ENCODE data around the gene CEP89. TPM values are rescaled to one million over a fixed set of nuclear protein-coding genes. Genes with fewer than 3 reads are reported as not detected.

The CEP89 gene
- total and polyA plus RNA-seq, 7 donors = 7.0 to 27.1 (median 10.0) TPM

DNA sequence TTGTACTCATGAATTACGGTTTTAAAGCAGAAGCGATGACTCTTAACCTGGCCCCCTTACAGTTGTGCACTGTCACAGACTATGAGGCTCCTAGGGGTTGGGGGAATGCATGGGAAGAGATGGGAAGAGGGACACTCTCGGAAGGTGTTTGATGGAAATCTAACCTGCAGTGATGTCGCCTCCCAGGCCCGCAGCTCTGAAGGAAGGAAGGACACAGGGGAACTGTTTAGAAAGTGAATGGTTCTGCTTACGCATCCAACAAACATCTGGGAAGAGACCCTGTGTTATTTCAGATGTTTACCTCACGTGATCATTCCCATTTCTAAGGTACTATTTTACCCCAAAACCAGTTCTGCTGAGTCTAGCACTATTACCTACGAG lies 54.2 kb downstream of the CEP89 start:
- ATAC-seq = no peak
- no peaks in the 10 kb centered on the region for H3K4me1 ChIP-seq
- H3K9me3 ChIP-seq = no peaks in the 10 kb centered on the region
- 90 to 92% (median 91%) methylated on average over 8 of the region's 8 CpGs for WGBS, 3 donors
- TF ChIP-seq, protein P1, sequence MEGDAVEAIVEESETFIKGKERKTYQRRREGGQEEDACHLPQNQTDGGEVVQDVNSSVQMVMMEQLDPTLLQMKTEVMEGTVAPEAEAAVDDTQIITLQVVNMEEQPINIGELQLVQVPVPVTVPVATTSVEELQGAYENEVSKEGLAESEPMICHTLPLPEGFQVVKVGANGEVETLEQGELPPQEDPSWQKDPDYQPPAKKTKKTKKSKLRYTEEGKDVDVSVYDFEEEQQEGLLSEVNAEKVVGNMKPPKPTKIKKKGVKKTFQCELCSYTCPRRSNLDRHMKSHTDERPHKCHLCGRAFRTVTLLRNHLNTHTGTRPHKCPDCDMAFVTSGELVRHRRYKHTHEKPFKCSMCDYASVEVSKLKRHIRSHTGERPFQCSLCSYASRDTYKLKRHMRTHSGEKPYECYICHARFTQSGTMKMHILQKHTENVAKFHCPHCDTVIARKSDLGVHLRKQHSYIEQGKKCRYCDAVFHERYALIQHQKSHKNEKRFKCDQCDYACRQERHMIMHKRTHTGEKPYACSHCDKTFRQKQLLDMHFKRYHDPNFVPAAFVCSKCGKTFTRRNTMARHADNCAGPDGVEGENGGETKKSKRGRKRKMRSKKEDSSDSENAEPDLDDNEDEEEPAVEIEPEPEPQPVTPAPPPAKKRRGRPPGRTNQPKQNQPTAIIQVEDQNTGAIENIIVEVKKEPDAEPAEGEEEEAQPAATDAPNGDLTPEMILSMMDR (IDR thresholded peaks at IDR 0.05) = no peak
- intact Hi-C loops (cut with DNase I) = no loop called here
- no peak for DNase-seq
- no peaks in the 10 kb centered on the region for H3K27me3 ChIP-seq (ENCODE audit: insufficient read depth in 3 of 3, low read length in 2 of 3)
- peaks cover 0 to 40% of the 10 kb centered on the region in 2 donors for H3K36me3 ChIP-seq (ENCODE audit: insufficient read depth in 1 of 2, low read depth in 1 of 2)
- H3K27ac ChIP-seq = no peak overlapping the region
- H3K4me3 ChIP-seq = no peak overlapping the region

DNA sequence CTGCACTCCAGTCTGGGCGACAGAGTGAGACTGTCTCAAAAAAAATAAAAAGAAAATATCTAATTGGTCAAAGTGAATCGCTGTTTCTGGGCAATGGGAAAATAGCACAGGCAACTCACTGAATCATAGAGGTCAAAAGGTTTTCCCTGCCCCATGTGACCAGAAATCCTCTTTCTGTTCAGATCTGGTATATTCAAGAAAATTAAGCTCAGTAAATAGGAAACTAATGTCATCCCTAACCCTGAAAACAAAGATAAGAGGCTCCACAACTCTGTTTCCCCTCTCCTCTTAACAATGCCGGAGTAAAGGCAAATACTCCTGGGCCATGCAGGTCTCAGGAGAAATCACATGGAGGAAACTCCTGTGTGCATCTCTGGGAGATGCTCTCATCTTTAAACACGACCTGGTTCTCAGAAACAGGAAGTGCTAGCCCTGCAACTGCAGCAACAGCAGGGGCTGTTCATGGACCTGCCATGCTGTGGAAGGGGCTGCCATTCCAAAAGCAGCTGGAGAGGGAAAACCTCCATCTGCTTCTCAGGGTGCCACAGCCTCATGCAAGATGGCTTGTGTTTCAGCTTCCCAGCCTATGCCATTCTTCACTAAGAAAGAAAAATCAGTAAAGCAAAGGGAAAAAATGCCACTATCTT lies 54.7 kb downstream of the CEP89 start:
- Histone ChIP-seq H3K36me3 (ENCODE audit: insufficient read depth in 1 of 2, low read depth in 1 of 2) (peaks cover 0 to 35% of the 10 kb centered on the region in 2 donors), H3K9me3 (no peaks in the 10 kb centered on the region), H3K27ac (no peak overlapping the region), H3K4me1 (no peaks in the 10 kb centered on the region), H3K27me3 (ENCODE audit: insufficient read depth in 3 of 3, low read length in 2 of 3) (no peaks in the 10 kb centered on the region), H3K4me3 (no peak overlapping the region)
- intact Hi-C loops (cut with DNase I) = no loop called here
- TF ChIP-seq, protein P1 (IDR thresholded peaks at IDR 0.05) = no peak
- WGBS, 3 donors = 49 to 59% (median 50%) methylated on average over 3 to 4 of the region's 4 CpGs
- ATAC-seq (no peak), DNase-seq (no peak)

DNA sequence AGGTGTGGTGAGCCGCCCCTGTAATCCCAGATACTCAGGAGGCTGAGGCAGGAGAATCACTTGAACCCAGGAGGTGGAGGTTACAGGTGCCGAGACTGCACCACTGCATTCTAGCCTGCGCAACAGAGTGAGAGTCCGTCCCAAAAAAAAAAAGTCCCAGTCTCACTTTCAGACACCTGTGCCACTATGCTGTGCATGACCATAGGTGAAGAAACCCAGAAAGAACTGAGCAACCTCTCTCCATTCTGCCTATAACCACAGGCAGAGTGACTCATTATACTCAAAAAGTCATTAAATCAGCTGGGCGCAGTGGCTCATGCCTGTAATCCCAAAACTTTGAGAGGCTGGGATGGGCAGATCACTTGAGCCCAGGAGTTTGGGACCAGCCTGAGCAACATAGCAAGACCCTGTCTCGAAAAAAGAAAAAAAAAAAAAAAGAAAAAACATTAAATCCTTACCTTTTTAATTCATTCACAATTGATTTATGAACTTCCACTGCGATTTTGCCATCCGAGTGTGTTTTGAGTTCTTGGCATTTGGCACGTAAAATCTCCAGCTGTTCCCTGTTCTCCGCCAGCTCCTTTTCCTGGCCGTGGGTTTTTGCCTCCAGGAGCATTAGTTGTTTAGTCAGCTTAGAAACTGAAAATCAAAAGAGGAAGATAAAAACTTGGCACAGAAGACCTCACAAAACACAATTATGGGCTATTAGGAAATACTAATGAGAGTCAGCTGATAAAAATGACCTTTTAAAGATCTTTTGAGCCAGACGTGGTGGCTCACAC lies 56.7 kb downstream of the CEP89 start:
- no peak for ATAC-seq
- no peak for DNase-seq
- intact Hi-C loops (cut with DNase I) = no loop called here
- no peak overlapping the region for H3K4me3 ChIP-seq
- 60 to 79% (median 62%) methylated on average over 12 of the region's 12 CpGs for WGBS, 3 donors
- H3K4me1 ChIP-seq = no peaks in the 10 kb centered on the region
- H3K27ac ChIP-seq = no peak overlapping the region
- H3K9me3 ChIP-seq = no peaks in the 10 kb centered on the region
- no peaks in the 10 kb centered on the region for H3K27me3 ChIP-seq (ENCODE audit: insufficient read depth in 3 of 3, low read length in 2 of 3)
- TF ChIP-seq, protein P1 (IDR thresholded peaks at IDR 0.05) = no peak
- H3K36me3 ChIP-seq (ENCODE audit: insufficient read depth in 1 of 2, low read depth in 1 of 2) = peaks cover 0 to 41% of the 10 kb centered on the region in 2 donors

DNA sequence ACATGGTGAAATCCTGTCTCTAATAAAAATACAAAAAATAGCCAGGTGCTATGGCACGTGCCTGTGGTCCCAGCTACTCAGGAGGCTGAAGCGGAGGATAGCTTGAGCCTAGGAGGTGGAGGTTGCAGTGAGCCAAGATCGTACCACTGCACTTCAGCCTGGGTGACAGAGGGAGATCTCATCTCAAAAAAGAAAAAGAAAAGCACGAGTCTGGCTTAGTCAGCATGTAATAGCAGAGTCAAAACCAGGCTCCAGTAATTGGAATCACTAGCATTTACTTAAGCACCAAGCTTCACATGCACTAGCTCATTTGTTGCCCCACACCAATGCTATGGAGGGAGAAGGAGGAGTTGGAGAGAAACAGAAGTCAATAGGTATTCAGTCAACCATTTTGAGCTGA lies 60.3 kb downstream of the CEP89 start:
- no peak for ATAC-seq
- TF ChIP-seq, protein P1 (IDR thresholded peaks at IDR 0.05) = no peak
- Histone ChIP-seq H3K27ac (no peak overlapping the region), H3K4me1 (no peaks in the 10 kb centered on the region), H3K27me3 (ENCODE audit: insufficient read depth in 3 of 3, low read length in 2 of 3) (no peaks in the 10 kb centered on the region), H3K36me3 (ENCODE audit: insufficient read depth in 1 of 2, low read depth in 1 of 2) (peaks cover 0 to 44% of the 10 kb centered on the region in 2 donors), H3K9me3 (no peaks in the 10 kb centered on the region), H3K4me3 (no peak overlapping the region)
- intact Hi-C loops (cut with DNase I) = no loop called here
- DNase-seq = no peak
- 93 to 97% (median 96%) methylated on average over 4 of the region's 4 CpGs for WGBS, 3 donors
